H1 (cell line): ENCODE measurements around the gene CDC42SE2. TPM values are rescaled to one million over a fixed set of nuclear protein-coding genes. Genes with fewer than 3 reads are reported as not detected.

Experiments
- CTCF ChIA-PET: fragments of 300-600 bp; sonication (Branson Sonifier 250); formaldehyde crosslinking; loops from one replicate; lab custom pipeline; 2021; ENCODE audit not compliant: partially characterized antibody; lab: Charles Lee
- POLR2A ChIA-PET: fragments of 300-600 bp; sonication (Branson Sonifier 250); formaldehyde crosslinking; loops from one replicate; lab custom pipeline; 2021; ENCODE audit warnings: inconsistent platforms; ENCODE audit not compliant: partially characterized antibody; lab: Charles Lee
- DNase-seq, 2 experiments: peaks; one replicate each; pipeline versions ENCODE4 v3.0.0 to v3.0.0-alpha.2; 2010 to 2022; ENCODE audit warnings: low spot score in 2 of 2, low read depth in 1 of 2, mixed read lengths in 1 of 2
- FAIRE-seq: peaks from 2 replicates; lab custom pipeline; 2011; peaks lifted over from hg19 to GRCh38; lab: Jason Lieb, UNC
- H2AFZ ChIP-seq: 2 replicates; pipeline ENCODE4 v1.8.1; 2012; ENCODE audit warnings: low read length, inconsistent platforms
- H2AK5ac ChIP-seq: 2 replicates; pipeline ENCODE4 v1.6.1; 2013; ENCODE audit warnings: low read depth, low read length
- H2BK120ac ChIP-seq: replicated peaks from 2 replicates; pipeline ENCODE3; 2013; ENCODE audit warnings: low read depth, low read length, inconsistent platforms
- H2BK12ac ChIP-seq: 2 replicates; pipeline ENCODE4 v1.6.1; 2013; ENCODE audit warnings: low read depth, low read length
- H2BK15ac ChIP-seq: 2 replicates; pipeline ENCODE4 v1.6.1; 2013; ENCODE audit warnings: low read length
- H2BK20ac ChIP-seq: 2 replicates; pipeline ENCODE4 v1.6.1; 2013; ENCODE audit warnings: low read length
- H2BK5ac ChIP-seq: 2 replicates; pipeline ENCODE4 v1.6.1; 2013; ENCODE audit warnings: low read depth, low read length
- H3K14ac ChIP-seq: 2 replicates; pipeline ENCODE4 v1.6.1; 2013; ENCODE audit warnings: inconsistent platforms; ENCODE audit not compliant: insufficient read length
- H3K18ac ChIP-seq: 2 replicates; pipeline ENCODE4 v1.6.1; 2013; ENCODE audit warnings: low read length; ENCODE audit errors: extremely low read depth
- H3K23ac ChIP-seq: 2 replicates; pipeline ENCODE4 v1.6.1; 2013; ENCODE audit warnings: inconsistent platforms; ENCODE audit not compliant: insufficient read length
- H3K23me2 ChIP-seq: 2 replicates; pipeline ENCODE4 v1.6.1; 2013; ENCODE audit warnings: low read depth, low read length
- H3K27ac ChIP-seq: 2 replicates; pipeline ENCODE4 v1.6.1; 2011; ENCODE audit warnings: low read depth, low read length, inconsistent platforms
- H3K27me3 ChIP-seq, 4 experiments: replicated peaks in 1 of 4; 1 replicate in 1 of 4; 2 replicates in 3 of 4; pipeline versions ENCODE4 v1.6.1 to v1.8.1; 2011 to 2013; ENCODE audit warnings: low read length in 3 of 4, mild to moderate bottlenecking in 3 of 4, inconsistent platforms in 2 of 4, mixed read lengths in 2 of 4, moderate library complexity in 1 of 4; ENCODE audit not compliant: control insufficient read depth in 3 of 4, insufficient read depth in 3 of 4; ENCODE audit errors: extremely low read depth in 1 of 4
- H3K36me3 ChIP-seq, 4 experiments: 2 replicates each; pipeline versions ENCODE4 v1.6.1 to v1.8.1; 2011 to 2013; ENCODE audit warnings: mild to moderate bottlenecking in 4 of 4, low read length in 3 of 4, moderate library complexity in 2 of 4, control low read depth in 1 of 4, inconsistent platforms in 1 of 4; ENCODE audit not compliant: insufficient read depth in 4 of 4, control insufficient read depth in 2 of 4
- H3K4ac ChIP-seq: replicated peaks from 2 replicates; pipeline ENCODE3; 2013; ENCODE audit warnings: low read length, low read depth, mixed read lengths, inconsistent platforms; ENCODE audit not compliant: insufficient read length
- H3K4me1 ChIP-seq, 4 experiments: replicated peaks in 1 of 4; 1 replicate in 1 of 4; 2 replicates in 3 of 4; pipeline versions ENCODE4 v1.6.1 to v1.8.1; 2011 to 2013; ENCODE audit warnings: low read length in 3 of 4, inconsistent platforms in 2 of 4, mixed read lengths in 1 of 4; ENCODE audit not compliant: insufficient read depth in 4 of 4, control insufficient read depth in 3 of 4
- H3K4me2 ChIP-seq, 2 experiments: 2 replicates each; pipeline versions ENCODE4 v1.6.1 to v1.8.1; 2011 to 2013; ENCODE audit warnings: low read depth in 2 of 2, low read length in 2 of 2, control low read depth in 1 of 2, inconsistent platforms in 1 of 2, mild to moderate bottlenecking in 1 of 2; ENCODE audit not compliant: insufficient read depth in 1 of 2
- H3K4me3 ChIP-seq, 4 experiments: fragments of 200-600, 300-600 bp in 1 of 4; sonication (generic), shearing (Covaris generic), sonication (Bioruptor Twin) in 1 of 4; 2 replicates each; pipeline versions ENCODE4 v1.5.1 to v1.8.1; 2011 to 2016; ENCODE audit warnings: low read length in 4 of 4, low read depth in 3 of 4, control low read depth in 2 of 4, inconsistent platforms in 2 of 4, mild to moderate bottlenecking in 2 of 4, mixed read lengths in 1 of 4, moderate library complexity in 1 of 4; ENCODE audit not compliant: insufficient read depth in 2 of 4; ENCODE audit errors: extremely low read depth in 1 of 4
- H3K56ac ChIP-seq: replicated peaks from 2 replicates; pipeline ENCODE3; 2013; ENCODE audit warnings: low read depth, mild to moderate bottlenecking, mixed read lengths, low read length, inconsistent platforms; ENCODE audit not compliant: insufficient read length
- H3K79me1 ChIP-seq: 2 replicates; pipeline ENCODE4 v1.6.1; 2013; ENCODE audit warnings: low read depth, low read length, control low read depth
- H3K79me2 ChIP-seq, 2 experiments: 2 replicates each; pipeline versions ENCODE4 v1.6.1 to v1.8.1; 2012 to 2013; ENCODE audit warnings: low read length in 2 of 2, mild to moderate bottlenecking in 2 of 2, inconsistent platforms in 1 of 2; ENCODE audit not compliant: insufficient read depth in 2 of 2, control insufficient read depth in 1 of 2
- H3K9ac ChIP-seq, 4 experiments: replicated peaks in 1 of 4; 1 replicate in 1 of 4; 2 replicates in 3 of 4; pipeline versions ENCODE4 v1.6.1 to v1.8.1; 2011 to 2013; ENCODE audit warnings: low read depth in 3 of 4, low read length in 3 of 4, control low read depth in 2 of 4, mild to moderate bottlenecking in 2 of 4, moderate library complexity in 2 of 4, inconsistent platforms in 1 of 4; ENCODE audit errors: extremely low read depth in 1 of 4
- H3K9me3 ChIP-seq, 2 experiments: 2 replicates each; pipeline versions ENCODE4 v1.6.1 to v1.8.1; 2012 to 2013; ENCODE audit warnings: mild to moderate bottlenecking in 2 of 2, moderate library complexity in 2 of 2, control low read depth in 1 of 2, inconsistent platforms in 1 of 2, low read depth in 1 of 2, low read length in 1 of 2, mixed read lengths in 1 of 2; ENCODE audit not compliant: insufficient read depth in 2 of 2
- H4K20me1 ChIP-seq, 2 experiments: replicated peaks in 1 of 2; 2 replicates each; pipeline versions ENCODE3 to v1.8.1; 2011 to 2013; ENCODE audit warnings: inconsistent platforms in 2 of 2, low read length in 2 of 2, mild to moderate bottlenecking in 1 of 2; ENCODE audit not compliant: insufficient read depth in 2 of 2, control insufficient read depth in 1 of 2
- H4K5ac ChIP-seq: 2 replicates; pipeline ENCODE4 v1.6.1; 2013; ENCODE audit warnings: low read length, low read depth, mixed read lengths, inconsistent platforms; ENCODE audit not compliant: insufficient read length
- H4K8ac ChIP-seq: 2 replicates; pipeline ENCODE4 v1.8.0; 2013; ENCODE audit warnings: mild to moderate bottlenecking, moderate library complexity, low read length, inconsistent platforms; ENCODE audit not compliant: insufficient read depth; ENCODE audit errors: extremely low read depth
- H4K91ac ChIP-seq: replicated peaks from 2 replicates; pipeline ENCODE3; 2013; ENCODE audit warnings: low read length, mixed read lengths, inconsistent platforms; ENCODE audit not compliant: insufficient read length
- ASH2L ChIP-seq: fragments of 200-600, 300-600 bp; sonication (generic); IDR thresholded peaks from one replicate; pipeline ENCODE4 v1.7.1; 2017; ENCODE audit warnings: low read length
- ATF3 ChIP-seq: IDR thresholded peaks from 2 replicates; pipeline ENCODE4 v1.6.1; 2011; ENCODE audit warnings: low read depth, mild to moderate bottlenecking, low read length; ENCODE audit not compliant: insufficient read depth
- BCL11A ChIP-seq, 2 experiments: IDR thresholded peaks; one replicate each; pipeline ENCODE4 v1.6.1; 2011; ENCODE audit warnings: low read depth in 2 of 2, low read length in 2 of 2, mild to moderate bottlenecking in 2 of 2
- CBX8 ChIP-seq: fragments of 300-800, 300-1000 bp; sonication (generic); IDR thresholded peaks from 2 replicates; pipeline ENCODE4 v1.7.1; 2016; ENCODE audit warnings: low read depth, low read length, borderline replicate concordance
- FOSL1 ChIP-seq: IDR thresholded peaks from 2 replicates; pipeline ENCODE4 v1.6.1; 2011; ENCODE audit warnings: mild to moderate bottlenecking, low read depth, low read length, moderate library complexity; ENCODE audit not compliant: insufficient read depth
- HDAC6 ChIP-seq: IDR thresholded peaks from one replicate; pipeline ENCODE4 v1.7.1; 2012; ENCODE audit warnings: low read depth, mild to moderate bottlenecking, inconsistent platforms, low read length, moderate library complexity
- KDM1A ChIP-seq: fragments of 200-600, 300-600 bp; sonication (generic); IDR thresholded peaks from 2 replicates; pipeline ENCODE4 v1.7.1; 2016; ENCODE audit warnings: mild to moderate bottlenecking, low read length, borderline replicate concordance
- NANOG ChIP-seq: IDR thresholded peaks from 2 replicates; pipeline ENCODE4 v1.6.1; 2011; ENCODE audit warnings: low read length, low read depth, mild to moderate bottlenecking, inconsistent platforms; ENCODE audit not compliant: insufficient read depth, poor library complexity, severe bottlenecking
- SAP30 ChIP-seq: fragments of 300-600 bp; sonication (generic); IDR thresholded peaks from 2 replicates; pipeline ENCODE4 v1.7.1; 2012; ENCODE audit warnings: low read length, moderate library complexity, mild to moderate bottlenecking, inconsistent platforms; ENCODE audit not compliant: insufficient read depth, insufficient replicate concordance
- SRF ChIP-seq: IDR thresholded peaks from 2 replicates; pipeline ENCODE4 v1.6.1; 2011; ENCODE audit warnings: mild to moderate bottlenecking, low read depth, low read length, moderate library complexity
- TCF12 ChIP-seq: IDR thresholded peaks from 2 replicates; pipeline ENCODE4 v1.6.1; 2011; ENCODE audit warnings: low read depth, mild to moderate bottlenecking, low read length
- ZNF274 ChIP-seq: IDR thresholded peaks from 2 replicates; pipeline ENCODE4 v1.7.0; 2012; ENCODE audit warnings: low read length, borderline replicate concordance; ENCODE audit errors: extremely low read depth
- WGBS, 2 experiments: shearing (Covaris generic) in 1 of 2; methylation state at CpG; one replicate each; pipeline versions ENCODE4 v1.1.6 to v1.1.7; 2013 to 2015; ENCODE audit warnings: low lambda C conversion rate in 2 of 2, mixed read lengths in 2 of 2, inconsistent platforms in 1 of 2, low coverage in 1 of 2, missing lambda C conversion rate in 1 of 2; ENCODE audit not compliant: insufficient replicate concordance in 2 of 2, insufficient coverage in 1 of 2, insufficient read length in 1 of 2; ENCODE audit errors: extremely low coverage in 1 of 2, missing lambda C conversion rate in 1 of 2; 5-methylcytosine and 5-hydroxymethylcytosine counted together
- polyA plus RNA-seq, 7 experiments: library from polyadenylated mRNA; depleted of rRNA in 3 of 7; stranded (reverse) in 5 of 7; unstranded in 2 of 7; fragments of >200 nt in 5 of 7; fragments of 200-250 nt in 2 of 7; gene quantifications; 1 replicate in 5 of 7; 2 replicates in 1 of 7; 4 replicates in 1 of 7; pipeline versions ENCODE4 v1.2.1 to v1.2.3, GENCODE V29; 2011 to 2013; ENCODE audit warnings: missing spikeins in 2 of 7, mixed read lengths in 2 of 7
- total RNA-seq: library from RNA; stranded (reverse); fragmentation: NEBNext Ultra II Directional; extraction: Animal tissue kit (Norgen Biotek cat#: 25700); gene quantifications from 2 replicates; pipeline ENCODE4 v1.2.1, GENCODE V29; 2021

CDC42SE2 gene
- total and polyA plus RNA-seq, 2 of the 8 experiments (the other 6 are each of a cell fraction or from before 2014, with no cell fraction given): 16.7 to 30.8 TPM

- no peak overlapping the region for H2BK5ac ChIP-seq
- H2BK15ac ChIP-seq: no peak overlapping the region
- H2BK20ac ChIP-seq: no peak overlapping the region
- DNase-seq: no peak
- POLR2A ChIA-PET: interaction anchor here (1.3 kb wide), 1 partner anchor 12 kb away, joined by 8 read pairs; no protein-coding TSS in a partner anchor
- H3K4me2 ChIP-seq: peak overlapping the region; percentile 29 to 52; a peak in 2 of 4 replicates
- peak overlapping the region in 1 of 4 experiments; percentile 35; a peak in 1 of 8 replicates for H3K4me3 ChIP-seq
- H4K20me1 ChIP-seq: no peaks in the 10 kb centered on the region
- H3K27me3 ChIP-seq: no peaks in the 10 kb centered on the region
- H3K23me2 ChIP-seq: no peaks in the 10 kb centered on the region
- H3K4ac ChIP-seq: no peak overlapping the region
- no peak overlapping the region for H4K5ac ChIP-seq
- no peaks in the 10 kb centered on the region for H3K36me3 ChIP-seq
- H3K9ac ChIP-seq: no peak overlapping the region
- H2AK5ac ChIP-seq: no peak overlapping the region
- peaks cover 0 to 35% of the 10 kb centered on the region in 2 experiments; a peak in 2 of 4 replicates for H3K79me2 ChIP-seq
- CTCF ChIA-PET: interaction anchor here (0.6 kb wide), 1 partner anchor 1380 kb away, joined by 3 read pairs; no protein-coding TSS in a partner anchor
- 33% methylated on average over 1 of the region's 1 CpG; no CpG with 5 or more reads in 1 of the 2 experiments for WGBS, 2 experiments
- peaks cover 0 to 3% of the 10 kb centered on the region in 2 experiments; a peak in 1 of 4 replicates for H3K9me3 ChIP-seq
- no peak overlapping the region for H3K27ac ChIP-seq
- H3K23ac ChIP-seq: no peak overlapping the region
- H3K14ac ChIP-seq: no peak overlapping the region
- H4K8ac ChIP-seq: no peak overlapping the region
- no peaks in the 10 kb centered on the region for H3K79me1 ChIP-seq
- H2BK120ac ChIP-seq: no peak overlapping the region
- no peak overlapping the region for H4K91ac ChIP-seq
- H2BK12ac ChIP-seq: no peak overlapping the region
- no peak overlapping the region for H2AFZ ChIP-seq
- H3K18ac ChIP-seq: no peak overlapping the region; the same call in 1 of the 2 replicates
- no peak overlapping the region for H3K56ac ChIP-seq
- peaks cover 0 to 4% (median 0%) of the 10 kb centered on the region in 4 experiments; a peak in 1 of 7 replicates for H3K4me1 ChIP-seq
- FAIRE-seq: no peak
- TF ChIP-seq ASH2L (no peak), NANOG (no peak), FOSL1 (no peak), ZNF274 (no peak), HDAC6 (no peak), TCF12 (no peak), SRF (no peak), CBX8 (no peak), BCL11A (IDR thresholded peaks at IDR 0.05; ENCODE audit: low read depth in 2 of 2, low read length in 2 of 2) (no peak), KDM1A (no peak), SAP30 (no peak), ATF3 (no peak)
Measured at GRCh38 chr5:131324303-131324702, 60.5 kb downstream of the CDC42SE2 start.
